ENCODE results near the gene PSME3. TPM values are rescaled to one million over a fixed set of nuclear protein-coding genes. Genes with fewer than 3 reads are reported as not detected.
"Not testable (repeated sequence)": the region's sequence is repeated elsewhere in the genome, so short reads cannot be mapped to it uniquely, and the experiment has no call there.

PSME3 gene
- total RNA-seq, 1 donor from 2014 or later: 108 TPM

DNA sequence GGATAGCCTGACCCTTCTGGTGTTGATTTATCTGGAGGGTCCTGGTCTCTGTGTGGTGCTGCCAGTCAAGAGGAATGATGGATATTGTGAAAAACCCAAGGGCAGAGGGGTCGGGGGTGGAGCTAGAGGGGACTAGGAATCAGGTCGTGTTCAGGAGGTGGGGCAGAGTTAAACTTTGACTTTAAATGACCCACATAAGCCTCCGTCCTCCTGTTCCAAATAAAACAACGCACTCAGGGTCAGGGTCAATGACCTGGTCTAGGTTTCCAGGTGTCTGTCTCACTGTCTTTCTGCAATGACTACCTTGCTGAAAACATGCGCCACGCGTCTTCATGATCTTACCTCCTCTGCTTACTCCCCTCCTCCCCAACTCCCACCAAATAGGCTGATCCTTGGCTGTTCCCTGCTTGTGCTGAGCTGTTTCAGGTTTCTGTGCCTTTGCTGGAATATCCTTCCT lies 32.5 kb downstream of the PSME3 start:
- Mint-ChIP-seq H3K4me3 (no peak overlapping the region), H3K27me3 (ENCODE audit: insufficient read depth, low read depth) (peaks cover 5% of the 10 kb centered on the region), H3K4me1 (peaks cover 7% of the 10 kb centered on the region), H3K27ac (no peak overlapping the region), H3K36me3 (peaks cover 2% of the 10 kb centered on the region), H3K9me3 (peaks cover 12% of the 10 kb centered on the region)
- Histone ChIP-seq H3F3A (ENCODE audit: low read depth) (no peaks in the 10 kb centered on the region), H3K27me3 (no peaks in the 10 kb centered on the region), H4K20me1 (ENCODE audit: low read depth) (no peaks in the 10 kb centered on the region), H2AFZ (replicated peaks) (no peak overlapping the region), H3K9me3 (ENCODE audit: low read depth) (peaks cover 4% of the 10 kb centered on the region), H3K9ac (no peak overlapping the region), H3K79me2 (ENCODE audit: low read depth) (no peaks in the 10 kb centered on the region), H3K27ac (no peak overlapping the region), H3K36me3 (no peaks in the 10 kb centered on the region), H3K4me3 (no peak overlapping the region), H3K4me1 (no peaks in the 10 kb centered on the region), H3K4me2 (no peak overlapping the region)
- TF ChIP-seq EZH2phosphoT487 (IDR thresholded peaks at IDR 0.05): no peak
- no peak for DNase-seq (ENCODE audit: low spot score)

DNA sequence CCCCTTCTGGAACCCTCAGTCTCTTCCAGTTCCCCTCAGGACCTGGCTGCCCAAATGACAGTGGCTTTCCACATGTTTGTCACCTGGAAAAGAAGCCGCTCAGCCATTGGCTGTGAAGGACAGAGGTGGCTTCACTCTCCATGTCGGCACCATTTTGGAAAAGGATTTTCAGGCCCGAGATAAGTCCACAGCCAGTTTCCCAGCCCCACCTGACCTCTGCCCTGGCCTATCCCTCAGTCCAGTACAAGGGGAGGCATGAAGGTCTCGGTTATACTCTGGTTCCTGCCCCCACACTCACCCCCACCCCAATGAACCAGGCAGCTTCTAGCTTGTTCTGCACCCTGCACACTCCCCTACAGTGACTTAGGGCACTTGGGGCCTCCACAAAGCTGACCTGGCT lies 33.0 kb downstream of the PSME3 start:
- Mint-ChIP-seq H3K9me3 (peaks cover 17% of the 10 kb centered on the region), H3K27me3 (ENCODE audit: insufficient read depth, low read depth) (peaks cover 5% of the 10 kb centered on the region), H3K4me3 (no peak overlapping the region), H3K36me3 (peaks cover 2% of the 10 kb centered on the region), H3K4me1 (peaks cover 7% of the 10 kb centered on the region), H3K27ac (no peak overlapping the region)
- no peaks in the 10 kb centered on the region for H3K4me1 ChIP-seq
- peaks cover 4% of the 10 kb centered on the region for H3K9me3 ChIP-seq (ENCODE audit: low read depth)
- TF ChIP-seq, protein P1, sequence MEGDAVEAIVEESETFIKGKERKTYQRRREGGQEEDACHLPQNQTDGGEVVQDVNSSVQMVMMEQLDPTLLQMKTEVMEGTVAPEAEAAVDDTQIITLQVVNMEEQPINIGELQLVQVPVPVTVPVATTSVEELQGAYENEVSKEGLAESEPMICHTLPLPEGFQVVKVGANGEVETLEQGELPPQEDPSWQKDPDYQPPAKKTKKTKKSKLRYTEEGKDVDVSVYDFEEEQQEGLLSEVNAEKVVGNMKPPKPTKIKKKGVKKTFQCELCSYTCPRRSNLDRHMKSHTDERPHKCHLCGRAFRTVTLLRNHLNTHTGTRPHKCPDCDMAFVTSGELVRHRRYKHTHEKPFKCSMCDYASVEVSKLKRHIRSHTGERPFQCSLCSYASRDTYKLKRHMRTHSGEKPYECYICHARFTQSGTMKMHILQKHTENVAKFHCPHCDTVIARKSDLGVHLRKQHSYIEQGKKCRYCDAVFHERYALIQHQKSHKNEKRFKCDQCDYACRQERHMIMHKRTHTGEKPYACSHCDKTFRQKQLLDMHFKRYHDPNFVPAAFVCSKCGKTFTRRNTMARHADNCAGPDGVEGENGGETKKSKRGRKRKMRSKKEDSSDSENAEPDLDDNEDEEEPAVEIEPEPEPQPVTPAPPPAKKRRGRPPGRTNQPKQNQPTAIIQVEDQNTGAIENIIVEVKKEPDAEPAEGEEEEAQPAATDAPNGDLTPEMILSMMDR (IDR thresholded peaks at IDR 0.05): no peak
- no peak for TF ChIP-seq EZH2phosphoT487 (IDR thresholded peaks at IDR 0.05)
- TF ChIP-seq EZH2 (IDR thresholded peaks at IDR 0.05): no peak
- H4K20me1 ChIP-seq (ENCODE audit: low read depth): no peaks in the 10 kb centered on the region
- H3K9ac ChIP-seq: no peak overlapping the region
- H3K36me3 ChIP-seq: no peaks in the 10 kb centered on the region
- no peak overlapping the region for H3K4me3 ChIP-seq
- no peak overlapping the region for H3K27ac ChIP-seq
- DNase-seq (ENCODE audit: low spot score): no peak
- no peaks in the 10 kb centered on the region for H3K79me2 ChIP-seq (ENCODE audit: low read depth)
- no peak overlapping the region for H2AFZ ChIP-seq (replicated peaks)
- no peaks in the 10 kb centered on the region for H3K27me3 ChIP-seq
- H3F3A ChIP-seq (ENCODE audit: low read depth): no peaks in the 10 kb centered on the region
- no peak overlapping the region for H3K4me2 ChIP-seq

DNA sequence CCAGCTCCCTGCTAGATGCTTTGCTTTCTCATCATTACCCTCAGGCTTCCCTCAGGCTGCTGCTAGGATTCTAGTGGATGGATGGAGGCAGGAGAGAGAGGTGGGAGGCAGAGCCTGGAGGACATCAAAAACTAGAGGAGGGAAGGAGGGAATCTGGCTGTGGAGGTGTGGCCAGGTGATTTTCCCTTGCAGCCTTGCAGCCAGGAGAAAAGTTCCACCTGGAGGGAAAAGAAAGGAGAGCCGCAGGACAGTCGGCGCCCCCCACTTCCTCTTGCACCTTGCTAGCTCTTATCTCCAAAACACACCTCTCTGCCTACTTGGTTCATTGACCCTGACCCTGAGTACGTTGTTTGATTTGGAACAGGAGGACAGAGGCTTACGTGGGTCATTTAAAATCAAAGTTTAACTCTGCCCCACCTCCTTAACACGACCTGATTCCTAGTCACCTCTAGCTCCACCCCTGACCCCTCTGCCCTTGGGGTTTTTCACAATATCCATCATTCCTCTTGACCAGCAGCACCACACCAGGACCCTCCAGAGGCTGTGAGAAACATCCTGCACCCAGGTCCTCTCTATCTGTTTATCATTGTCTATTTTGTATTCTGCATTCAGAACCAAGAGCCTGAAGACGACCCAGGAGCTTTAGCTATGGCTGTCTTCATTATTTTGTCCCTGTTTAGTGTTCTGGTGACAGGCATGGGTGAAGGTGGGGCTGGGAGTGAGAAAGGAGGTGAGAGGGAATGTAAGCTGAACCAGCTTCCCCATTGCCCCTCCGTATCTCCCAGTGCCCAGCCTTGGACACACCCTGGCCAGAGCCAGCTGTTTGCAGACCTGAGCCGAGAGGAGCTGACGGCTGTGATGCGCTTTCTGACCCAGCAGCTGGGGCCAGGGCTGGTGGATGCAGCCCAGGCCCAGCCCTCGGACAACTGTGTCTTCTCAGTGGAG lies 33.7 kb downstream of the PSME3 start:
- Histone ChIP-seq H3K27me3 (no peaks in the 10 kb centered on the region), H2AFZ (replicated peaks) (no peak overlapping the region), H3K79me2 (ENCODE audit: low read depth) (no peaks in the 10 kb centered on the region), H3K36me3 (no peaks in the 10 kb centered on the region), H3K4me3 (no peak overlapping the region), H3K9me3 (ENCODE audit: low read depth) (peaks cover 4% of the 10 kb centered on the region), H3K27ac (no peak overlapping the region), H3K9ac (no peak overlapping the region), H3K4me2 (no peak overlapping the region), H4K20me1 (ENCODE audit: low read depth) (no peaks in the 10 kb centered on the region), H3F3A (ENCODE audit: low read depth) (no peaks in the 10 kb centered on the region), H3K4me1 (no peaks in the 10 kb centered on the region)
- TF ChIP-seq EZH2phosphoT487 (IDR thresholded peaks at IDR 0.05) (no peak), EZH2 (IDR thresholded peaks at IDR 0.05) (no peak)
- TF ChIP-seq, protein P1 (IDR thresholded peaks at IDR 0.05): no peak
- H3K9me3 Mint-ChIP-seq: peaks cover 23% of the 10 kb centered on the region
- peaks cover 5% of the 10 kb centered on the region for H3K27me3 Mint-ChIP-seq (ENCODE audit: insufficient read depth, low read depth)
- DNase-seq (ENCODE audit: low spot score): no peak
- H3K27ac Mint-ChIP-seq: no peak overlapping the region
- peaks cover 2% of the 10 kb centered on the region for H3K36me3 Mint-ChIP-seq
- peaks cover 7% of the 10 kb centered on the region for H3K4me1 Mint-ChIP-seq
- H3K4me3 Mint-ChIP-seq: no peak overlapping the region

DNA sequence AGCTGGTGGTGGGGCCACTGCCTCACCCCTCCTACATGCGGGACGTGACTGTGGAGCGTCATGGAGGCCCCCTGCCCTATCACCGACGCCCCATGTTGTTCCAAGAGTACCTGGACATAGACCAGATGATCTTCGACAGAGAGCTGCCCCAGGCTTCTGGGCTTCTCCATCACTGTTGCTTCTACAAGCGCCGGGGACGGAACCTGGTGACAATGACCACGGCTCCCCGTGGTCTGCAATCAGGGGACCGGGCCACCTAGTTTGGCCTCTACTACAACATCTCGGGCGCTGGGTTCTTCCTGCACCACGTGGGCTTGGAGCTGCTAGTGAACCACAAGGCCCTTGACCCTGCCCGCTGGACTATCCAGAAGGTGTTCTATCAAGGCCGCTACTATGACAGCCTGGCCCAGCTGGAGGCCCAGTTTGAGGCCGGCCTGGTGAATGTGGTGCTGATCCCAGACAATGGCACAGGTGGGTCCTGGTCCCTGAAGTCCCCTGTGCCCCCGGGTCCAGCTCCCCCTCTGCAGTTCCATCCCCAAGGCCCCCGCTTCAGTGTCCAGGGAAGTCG lies 34.6 kb downstream of the PSME3 start:
- not testable (repeated sequence) for H3K9me3 ChIP-seq (ENCODE audit: low read depth); H3F3A ChIP-seq (ENCODE audit: low read depth); H3K4me2 ChIP-seq; DNase-seq (ENCODE audit: low spot score); H3K79me2 ChIP-seq (ENCODE audit: low read depth); H3K9ac ChIP-seq; H2AFZ ChIP-seq (replicated peaks); H3K27me3 ChIP-seq; H3K4me1 Mint-ChIP-seq; H3K36me3 Mint-ChIP-seq; H3K36me3 ChIP-seq; H3K4me1 ChIP-seq; H3K27ac ChIP-seq; H4K20me1 ChIP-seq (ENCODE audit: low read depth); H3K4me3 Mint-ChIP-seq; H3K4me3 ChIP-seq; H3K27me3 Mint-ChIP-seq (ENCODE audit: insufficient read depth, low read depth); H3K27ac Mint-ChIP-seq
- peaks cover 24% of the 10 kb centered on the region for H3K9me3 Mint-ChIP-seq
